HG02840 (cell line): Measurements from ENCODE around the gene PXN.
A peak's percentile ranks its signal among the peaks of the same experiment; 100 is the strongest.
"Not testable (repeated sequence)": the region's sequence is repeated elsewhere in the genome, so short reads cannot be mapped to it uniquely, and the experiment has no call there.

Experiments used
- ATAC-seq: cut with Tn5 transposase; IDR thresholded peaks from one replicate; pipeline ENCODE4 v1.9.1; 2021; ENCODE audit warnings: mild to moderate bottlenecking, moderate library complexity, moderate number of reproducible peaks; ENCODE audit not compliant: unreplicated experiment, low FRiP score

The PXN gene

DNA sequence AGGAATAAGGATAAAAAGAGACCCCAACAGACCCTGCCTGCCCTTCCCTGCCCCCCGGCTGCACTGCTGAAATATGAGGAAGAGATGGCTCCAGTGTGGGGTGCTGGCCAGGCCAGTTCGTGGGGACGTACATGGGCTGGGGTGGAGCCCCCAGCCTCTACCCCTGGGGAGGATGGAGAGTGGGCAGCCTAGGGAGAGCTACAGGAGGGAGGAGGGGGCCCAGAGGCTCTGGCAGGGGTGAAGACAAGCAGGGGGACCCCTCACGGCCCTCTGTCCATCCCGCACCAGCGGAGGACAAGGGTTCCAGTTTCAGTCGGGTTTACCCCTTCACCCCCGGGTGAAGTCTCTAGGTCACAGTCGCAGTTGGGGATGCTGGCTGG, 53.6 kb downstream of the PXN start:
- ATAC-seq: no peak

DNA sequence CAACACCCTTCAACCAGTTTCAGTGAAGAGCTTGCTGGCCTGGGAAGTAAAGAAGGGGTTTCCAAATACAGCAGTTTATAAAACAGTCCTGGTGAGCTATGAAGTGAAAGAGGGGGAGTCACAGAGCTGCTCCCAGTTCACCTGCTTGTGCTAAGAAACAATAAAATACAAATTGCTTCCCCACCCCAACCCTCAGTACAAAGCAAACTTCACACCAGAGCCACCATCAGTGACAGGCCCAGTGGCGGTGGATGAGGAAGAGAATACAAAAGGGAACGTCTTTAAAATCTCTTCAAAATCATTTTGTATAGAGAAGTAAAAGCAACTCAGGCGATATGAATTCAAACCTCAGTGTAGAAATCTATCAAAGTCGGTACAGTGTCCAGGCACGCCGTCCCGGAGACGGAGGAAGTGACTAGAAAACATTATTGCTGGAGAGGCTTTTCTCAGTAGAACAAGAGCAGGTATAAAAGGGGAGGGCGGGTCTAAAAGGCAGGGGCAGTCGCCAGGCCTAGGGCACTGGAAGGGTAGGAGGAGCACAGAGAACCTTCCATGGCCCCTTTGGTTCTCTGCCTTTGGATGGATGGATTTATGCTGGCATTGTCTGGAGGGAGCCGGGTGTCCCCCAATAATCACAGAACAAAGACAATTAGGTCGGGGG, 54.2 kb downstream of the PXN start:
- ATAC-seq: no peak

DNA sequence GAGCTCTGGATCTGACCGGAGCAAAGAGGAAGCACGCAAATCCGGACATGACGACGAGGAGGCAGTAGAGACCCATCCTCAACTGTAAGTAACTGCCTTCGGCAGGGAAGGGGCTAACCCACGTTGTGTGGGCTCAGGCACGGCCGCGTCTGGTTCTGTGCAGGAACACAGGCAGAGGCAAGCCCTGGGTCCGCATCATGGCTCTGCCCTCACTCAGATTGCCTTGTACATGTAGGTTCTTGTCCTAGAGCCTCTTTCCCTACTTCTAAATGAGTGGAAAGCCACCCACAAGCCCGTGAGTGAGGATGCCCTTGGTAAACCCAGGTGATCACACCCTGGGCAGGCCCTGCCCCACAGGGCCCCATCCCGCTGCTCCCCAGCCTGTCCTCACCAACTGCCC, 55.7 kb downstream of the PXN start:
- no peak for ATAC-seq

DNA sequence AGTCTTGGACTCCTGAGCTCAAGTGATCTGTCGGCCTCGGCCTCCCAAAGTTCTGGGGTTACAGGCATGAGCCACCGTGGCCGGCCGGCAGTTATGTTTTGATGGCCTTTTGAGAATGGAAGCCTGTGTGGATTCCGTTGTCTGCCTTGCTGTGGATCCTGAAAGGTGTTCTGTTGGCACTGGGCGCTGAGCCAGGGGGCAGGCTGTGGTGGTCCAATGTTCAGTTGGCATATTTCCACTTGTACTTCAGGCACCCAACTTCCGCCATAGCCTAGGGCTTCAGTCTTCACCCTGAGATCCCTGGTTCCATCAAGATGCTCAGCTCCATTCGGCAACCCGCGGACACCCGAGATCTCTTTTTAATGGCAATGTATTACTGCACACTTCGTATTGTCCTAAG, 58.3 kb downstream of the PXN start:
- no peak for ATAC-seq

DNA sequence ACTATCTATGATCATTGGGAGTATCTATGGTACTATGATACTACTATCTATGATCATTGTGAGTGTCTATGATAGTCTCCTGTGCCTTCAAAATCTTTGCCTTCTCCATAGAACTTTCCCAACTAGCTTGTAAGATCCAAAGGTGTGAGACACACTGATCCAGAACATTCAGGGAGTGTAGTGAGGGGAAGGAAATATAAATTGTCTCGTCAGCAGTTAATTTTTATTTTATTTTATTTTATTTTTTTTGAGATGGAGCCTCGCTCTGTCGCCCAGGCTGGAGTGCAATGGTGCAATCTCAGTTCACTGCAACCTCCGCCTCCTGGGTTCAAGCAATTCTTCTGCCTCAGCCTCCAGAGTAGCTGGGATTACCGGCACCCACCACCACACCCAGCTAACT, 58.7 kb downstream of the PXN start:
- ATAC-seq: not testable (repeated sequence)

DNA sequence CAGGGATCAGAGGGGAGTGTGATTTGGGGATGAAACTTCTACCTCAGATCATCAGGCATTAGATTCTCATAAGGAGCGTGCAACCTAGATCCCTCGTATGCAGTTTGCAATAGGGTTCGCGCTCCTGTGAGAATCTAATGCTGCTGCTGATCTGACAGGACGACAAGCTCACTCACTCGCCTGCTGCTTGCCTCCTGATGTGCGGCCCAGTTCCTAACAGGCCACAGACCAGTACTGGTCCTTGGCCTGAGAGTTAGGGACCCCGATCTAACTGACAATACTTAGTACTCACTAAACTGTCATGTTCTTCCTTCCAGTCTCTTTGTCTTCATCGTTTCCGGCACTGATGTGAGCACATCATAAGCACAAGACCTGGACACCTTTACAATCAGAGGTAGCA, 59.3 kb downstream of the PXN start:
- no peak for ATAC-seq

DNA sequence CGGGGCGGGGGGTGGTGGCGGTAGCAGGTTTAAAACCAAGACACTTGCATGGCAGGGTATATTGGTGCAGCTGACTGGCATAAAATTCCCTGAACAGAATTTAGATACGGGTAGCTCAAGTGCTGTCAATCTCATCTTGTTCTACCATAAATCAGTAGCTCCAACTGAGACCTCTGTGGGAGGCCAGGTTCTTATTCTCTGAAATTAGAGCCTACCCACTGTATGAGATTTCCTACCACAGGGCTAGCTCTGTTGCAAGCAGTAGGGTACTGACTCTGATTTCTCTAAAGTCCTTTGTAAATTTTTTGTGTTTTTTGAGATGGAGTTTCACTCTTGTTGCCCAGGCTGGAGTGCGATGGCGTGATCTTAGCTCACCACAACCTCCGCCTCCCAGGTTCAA, 61.4 kb downstream of the PXN start:
- ATAC-seq: no peak

DNA sequence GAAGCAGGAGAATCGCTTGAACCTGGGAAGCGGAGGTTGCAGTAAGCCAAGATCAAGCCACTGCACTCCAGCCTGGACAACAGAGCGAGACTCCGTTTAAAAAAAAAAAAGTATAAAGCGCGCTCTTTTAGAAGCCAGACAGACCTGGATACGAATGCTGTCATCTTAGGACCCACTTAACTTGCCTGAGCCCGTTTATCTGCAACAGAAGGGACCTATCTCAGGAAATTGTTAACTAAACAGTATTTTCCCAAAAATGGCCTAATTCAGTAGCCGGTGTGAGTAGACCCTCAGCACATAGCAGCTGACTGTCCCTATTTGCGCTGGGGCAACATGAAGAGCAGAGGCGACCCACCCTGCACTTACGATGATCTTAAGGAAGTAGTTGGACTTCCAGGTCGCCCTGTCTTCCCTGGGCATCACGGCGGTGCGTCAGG, 65.1 kb downstream of the PXN start:
- ATAC-seq: no peak

DNA sequence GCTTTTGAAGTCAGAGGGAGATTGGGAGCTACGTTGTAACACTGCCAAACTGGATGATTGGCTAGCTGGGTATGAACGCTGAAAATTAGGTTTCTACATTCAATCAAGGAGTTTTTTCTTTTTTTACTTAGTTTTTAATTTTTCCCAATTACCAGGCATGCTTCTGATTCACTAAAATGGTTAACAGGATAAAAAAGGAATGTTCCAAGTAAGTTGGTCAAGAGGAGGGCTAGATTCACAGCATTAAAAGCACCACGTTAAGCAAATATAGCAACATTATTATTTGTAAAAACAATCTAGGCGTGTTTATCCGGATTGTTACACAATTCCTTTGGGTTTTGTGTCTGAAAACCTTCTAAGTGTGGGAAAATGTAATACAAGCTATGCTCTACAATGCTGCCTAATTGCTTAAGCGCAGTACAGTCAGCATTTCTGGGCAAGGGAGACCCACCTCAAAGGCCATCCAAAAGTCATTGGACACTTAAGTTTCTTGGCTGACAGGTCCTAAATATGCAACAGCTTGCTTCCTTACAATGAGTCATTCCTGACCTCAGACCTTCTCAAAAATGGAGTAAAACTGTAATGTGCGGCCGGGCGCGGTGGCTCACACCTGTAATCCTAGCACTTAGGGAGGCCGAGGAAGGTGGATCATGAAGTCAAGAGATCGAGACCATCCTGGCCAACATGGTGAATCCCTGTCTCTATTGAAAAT, 65.8 kb downstream of the PXN start:
- ATAC-seq: no peak

DNA sequence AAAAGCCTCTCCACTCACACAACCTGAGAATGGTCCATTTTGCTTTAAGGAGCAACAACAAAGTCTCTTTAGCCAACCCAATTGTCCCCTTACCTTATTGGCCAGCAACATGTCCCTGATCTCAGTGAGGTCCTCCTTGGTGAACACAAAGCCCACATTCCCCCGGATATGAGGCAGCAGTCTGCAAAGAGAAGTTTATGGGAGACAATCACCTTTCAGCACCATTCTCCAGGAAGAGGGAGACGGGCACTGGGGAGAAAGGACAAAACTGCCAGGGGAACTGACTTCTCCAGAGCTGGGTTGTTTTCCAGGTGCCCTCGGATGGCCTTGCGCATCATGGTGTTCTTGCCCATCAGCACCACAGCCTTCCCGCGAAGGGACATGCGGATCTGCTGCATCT, 66.5 kb downstream of the PXN start:
- ATAC-seq: no peak

DNA sequence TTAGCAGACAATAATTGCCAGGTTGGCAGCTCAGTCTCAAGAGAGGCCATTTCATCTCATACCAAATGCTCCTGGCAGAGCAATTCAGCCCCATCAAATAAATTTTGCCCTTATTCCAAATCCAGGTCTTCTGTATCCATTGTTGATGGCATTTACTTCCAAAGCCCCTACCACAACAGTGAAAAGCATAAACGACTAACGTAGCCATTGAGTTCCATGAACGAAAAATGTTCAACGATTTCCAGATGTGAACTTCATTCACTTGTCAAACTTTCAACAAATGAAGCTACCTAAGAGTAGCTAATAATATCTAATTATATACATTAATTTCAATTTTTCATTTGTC, 68.0 kb downstream of the PXN start:
- ATAC-seq: no peak

DNA sequence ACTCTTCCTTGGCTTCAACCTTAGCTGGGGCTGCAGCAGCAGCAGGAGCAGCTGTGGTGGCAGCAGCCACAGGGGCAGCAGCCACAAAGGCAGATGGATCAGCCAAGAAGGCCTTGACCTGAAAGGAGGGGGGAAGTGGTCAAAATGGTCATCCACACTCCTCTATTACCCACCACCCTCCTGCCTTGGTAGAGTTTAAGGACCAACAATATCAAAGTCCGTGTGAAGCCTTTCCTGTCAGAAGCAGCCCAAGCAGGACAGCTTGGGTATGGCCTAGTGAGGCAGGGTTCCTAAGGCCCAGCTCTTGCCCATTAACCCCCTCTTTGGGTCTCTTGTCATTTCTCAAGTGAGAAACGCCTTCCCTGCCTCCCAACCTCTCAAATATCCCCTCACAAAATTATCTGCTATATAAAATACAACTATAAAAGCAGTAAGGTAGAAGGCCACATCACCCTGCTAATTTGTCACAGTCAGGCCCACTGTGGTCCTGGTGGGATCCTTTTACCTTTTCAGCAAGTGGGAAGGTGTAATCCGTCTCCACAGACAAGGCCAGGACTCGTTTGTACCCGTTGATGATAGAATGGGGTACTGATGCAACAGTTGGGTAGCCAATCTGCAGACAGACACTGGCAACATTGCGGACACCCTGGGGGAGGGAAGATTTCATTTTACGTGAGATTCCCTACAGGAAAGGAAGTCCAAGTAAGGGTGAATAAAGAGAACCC, 68.6 kb downstream of the PXN start:
- not testable (repeated sequence) for ATAC-seq

DNA sequence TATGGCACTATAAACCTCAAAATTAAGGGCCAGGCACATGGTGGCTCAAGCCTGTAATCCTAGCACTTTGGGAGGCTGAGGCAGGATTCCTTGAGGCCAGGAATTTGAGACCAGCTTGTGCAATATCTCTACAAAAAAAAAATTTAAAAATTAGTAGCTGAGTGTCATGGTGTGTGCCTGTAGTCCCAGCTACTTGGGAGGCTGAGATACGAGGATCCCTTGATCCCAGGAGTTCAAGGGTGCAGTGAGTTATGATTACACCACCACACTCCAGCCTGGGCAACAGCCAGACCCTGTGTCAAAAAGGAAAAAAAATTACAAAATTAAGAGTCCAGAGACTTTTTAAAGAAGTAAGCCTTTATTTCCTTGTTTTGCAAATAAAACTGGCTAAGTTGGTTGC, 69.2 kb downstream of the PXN start:
- ATAC-seq: no peak

DNA sequence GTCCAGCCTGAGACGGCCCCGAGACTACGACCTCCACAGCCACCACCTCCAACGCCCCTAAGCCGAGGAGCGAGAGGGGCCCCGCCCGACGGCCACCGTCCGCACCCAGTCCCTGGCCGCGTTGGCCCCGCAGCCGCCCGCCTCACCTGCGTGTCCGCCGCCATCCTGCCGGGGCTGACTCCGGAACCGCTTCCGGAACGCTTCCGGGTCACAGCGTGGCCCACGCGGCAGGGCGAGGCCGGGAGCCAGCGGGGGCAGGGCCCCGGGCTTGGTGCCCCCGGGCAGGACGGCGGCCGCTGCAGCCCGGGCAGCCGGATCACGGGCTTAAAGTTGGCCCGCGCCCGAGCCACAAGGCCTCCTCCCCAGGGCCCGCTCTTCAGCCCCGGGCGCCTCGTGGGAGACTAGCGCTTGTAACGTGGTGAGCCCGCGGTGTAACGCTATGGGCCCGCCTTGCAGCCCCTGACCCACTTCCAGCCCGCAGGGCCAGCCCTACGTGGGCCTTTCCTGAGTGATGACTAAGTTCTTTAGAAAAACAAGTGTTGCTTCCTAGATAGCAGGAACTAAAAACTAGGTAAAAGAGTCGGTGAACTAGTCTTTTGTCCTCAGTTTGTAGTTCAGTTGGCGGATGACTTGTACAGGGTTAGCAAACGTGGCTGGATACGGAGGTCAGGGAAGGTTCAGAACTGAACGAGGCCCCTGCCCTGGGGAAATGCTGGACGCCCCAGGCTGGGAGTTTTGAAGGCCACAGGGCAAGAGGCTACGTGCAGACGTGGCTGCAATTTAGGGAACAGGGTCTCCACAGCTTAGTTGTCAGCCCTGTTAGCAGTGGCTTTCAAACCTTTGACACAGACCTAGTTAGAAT, 70.8 kb downstream of the PXN start, which contains the start of gene GCN1:
TSS of gene GCN1 (minus strand) at position 182 of the 862 bp plus-strand sequence. CDS start at position 164, 18 bp downstream.
- ATAC-seq: peak; percentile 63

DNA sequence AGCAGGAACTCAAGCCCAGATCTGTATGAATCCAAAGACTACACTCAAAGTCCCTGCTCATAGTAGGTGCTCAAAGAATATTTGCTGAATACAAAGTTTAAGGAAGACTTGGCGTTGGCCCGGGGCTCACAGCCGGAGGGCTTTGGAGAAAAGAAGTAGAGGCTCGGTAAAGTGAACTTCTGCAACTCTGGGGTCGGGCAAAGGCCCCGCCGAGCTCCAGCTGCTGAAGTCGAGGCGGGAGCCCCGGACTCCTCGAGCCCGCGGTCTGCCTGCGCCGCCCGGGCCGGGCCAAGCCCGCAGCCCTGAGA, 71.3 kb downstream of the PXN start:
- ATAC-seq: no peak

DNA sequence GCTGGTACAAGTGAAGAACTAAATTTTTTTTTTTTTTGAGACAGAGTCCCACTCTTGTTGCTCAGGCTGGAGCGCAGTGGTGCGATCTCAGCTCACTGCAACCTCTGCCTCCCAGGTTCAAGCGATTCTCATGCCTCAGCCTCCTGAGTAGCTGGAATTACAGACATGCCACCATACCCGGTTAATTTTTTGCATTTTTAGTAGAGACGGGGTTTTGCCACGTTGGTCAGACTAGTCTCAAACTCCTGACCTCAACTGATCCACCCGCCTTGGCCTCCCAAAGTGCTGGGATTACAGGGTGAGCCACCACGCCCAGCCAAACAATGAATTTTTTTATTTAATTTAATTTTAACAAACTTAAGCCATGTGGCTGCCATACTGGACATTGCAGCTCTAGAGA, 72.2 kb downstream of the PXN start:
- ATAC-seq: not testable (repeated sequence)

DNA sequence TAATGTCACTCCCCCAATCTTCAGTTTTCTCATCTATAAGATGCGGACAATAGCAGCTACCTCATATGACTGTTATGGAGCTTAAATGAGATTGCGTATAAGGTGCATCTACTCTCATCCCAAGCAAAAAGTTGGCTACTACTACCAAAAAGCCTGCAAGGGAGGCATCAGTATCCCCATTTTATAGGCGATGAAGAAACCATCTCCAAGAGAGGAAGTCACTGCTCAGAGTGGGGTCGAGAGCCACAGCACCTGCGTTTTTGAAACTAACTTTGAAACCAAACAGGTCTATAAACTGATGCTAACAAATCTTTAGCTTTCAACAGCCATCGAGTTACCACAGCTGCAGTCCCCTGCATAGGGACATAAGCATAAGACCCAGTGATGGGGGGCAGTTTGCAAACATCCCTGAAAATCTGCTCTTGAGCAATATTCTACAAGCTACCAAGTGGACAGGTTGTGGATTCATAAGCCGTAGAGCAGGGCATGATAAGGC, 74.5 kb downstream of the PXN start:
- ATAC-seq: no peak

DNA sequence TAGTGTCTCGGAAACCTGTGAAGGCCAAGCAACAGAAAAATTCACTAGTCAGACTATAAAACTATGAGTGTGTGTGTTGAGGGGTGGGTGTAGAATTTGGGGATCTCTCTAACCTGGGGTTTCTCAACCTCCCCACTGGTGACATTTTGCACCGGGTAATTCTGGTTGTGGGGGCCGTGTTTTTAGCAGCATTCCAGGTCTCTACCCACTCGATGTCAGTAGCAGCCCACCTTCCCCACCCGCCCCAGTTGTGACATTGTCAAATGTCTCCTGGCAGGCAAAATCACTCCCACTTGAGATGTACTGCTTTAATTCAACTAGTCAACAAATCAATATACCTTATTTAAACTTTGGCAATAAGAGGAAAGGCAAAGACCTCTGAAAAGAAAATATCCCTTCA, 75.1 kb downstream of the PXN start:
- ATAC-seq: no peak

DNA sequence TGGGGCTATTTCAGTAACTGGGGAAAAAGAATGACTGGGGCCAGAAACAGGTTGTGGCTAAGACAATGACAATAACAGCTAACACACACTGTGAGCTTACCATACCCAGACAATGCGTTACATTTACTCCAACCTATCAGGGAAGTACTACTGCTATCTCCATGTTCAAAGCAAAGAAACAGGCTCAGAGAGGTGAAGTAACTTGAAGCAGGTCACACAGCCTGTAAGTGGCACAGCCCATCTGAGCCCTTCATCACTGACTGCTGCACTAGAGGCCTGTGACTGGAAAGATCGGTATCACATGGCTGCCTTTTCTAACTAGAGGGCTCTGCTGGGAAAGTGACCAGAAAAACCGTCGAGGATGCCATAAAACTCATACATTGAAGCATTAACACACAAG, 78.9 kb downstream of the PXN start:
- ATAC-seq: no peak

DNA sequence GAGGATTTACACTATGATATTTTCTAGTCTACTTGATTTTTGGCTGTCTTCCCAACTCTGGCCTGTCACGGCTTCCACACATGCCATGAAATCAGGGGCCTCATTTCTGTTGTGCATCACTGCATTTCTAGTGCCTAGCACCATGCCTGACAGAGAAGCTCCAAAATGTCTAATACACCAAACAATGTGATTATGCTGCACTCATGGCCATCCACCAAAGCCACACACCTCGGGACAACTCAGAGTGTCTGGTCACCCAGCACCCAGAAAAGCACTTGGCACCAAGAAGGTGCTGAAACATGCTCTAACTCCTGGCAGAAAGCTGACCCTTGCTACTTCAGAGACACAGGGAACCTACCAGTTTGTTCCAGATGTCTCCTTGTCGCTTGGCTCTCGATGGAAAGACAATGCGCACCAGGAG, 82.3 kb downstream of the PXN start:
- no peak for ATAC-seq
